ENCODE data around the gene LSM5. TPM values are rescaled to one million over a fixed set of nuclear protein-coding genes. Genes with fewer than 3 reads are reported as not detected.

LSM5 gene
- 34.5 and 50.5 TPM in 2 replicates for total RNA-seq

GRCh38 chr7:32490127-32490796 lies at the start of gene LSM5:
Gene LSM5 (minus strand): TSS chr7:32490380. CDS start chr7:32490365, 15 bp downstream.

DNA sequence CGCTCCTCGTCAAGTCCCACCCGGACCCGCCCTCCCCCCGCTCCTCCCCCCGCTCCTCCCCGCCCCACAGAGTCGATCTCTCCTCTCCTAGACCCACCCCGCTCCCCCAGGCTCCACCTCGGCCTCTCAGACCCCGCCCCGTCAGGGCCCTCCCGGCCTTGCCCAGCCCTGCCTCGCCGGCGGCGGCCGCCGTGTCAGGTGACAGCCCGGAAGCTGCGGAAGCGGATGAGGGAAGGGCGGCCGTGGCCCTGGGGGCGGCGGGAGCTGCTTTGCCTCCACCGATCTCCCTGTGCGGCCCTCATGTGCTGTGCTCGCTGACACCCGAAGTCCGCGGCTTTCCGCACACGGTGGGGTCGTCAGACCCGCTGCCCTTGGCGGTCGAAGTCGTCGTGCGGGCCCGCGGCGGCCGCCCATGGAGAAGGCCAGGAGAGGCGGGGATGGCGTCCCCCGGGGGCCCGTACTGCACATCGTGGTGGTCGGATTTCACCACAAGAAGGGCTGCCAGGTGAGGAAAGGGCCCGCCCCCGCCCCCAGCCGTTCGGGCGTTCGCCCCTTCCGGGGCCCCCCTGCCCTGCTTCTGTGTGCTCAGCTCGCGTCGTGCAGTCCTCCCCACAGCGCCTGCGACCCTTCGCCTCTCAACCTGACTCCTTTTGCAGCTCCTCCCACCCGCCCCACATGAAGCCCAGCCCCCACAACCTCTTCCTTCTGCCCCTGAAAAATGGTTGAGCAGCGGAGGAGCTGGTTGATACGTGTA lies 5.3 kb upstream of the LSM5 start, which contains the start of gene AVL9:
Gene AVL9, plus strand, starts transcription at position 192 of the 754 bp plus-strand sequence. Its CDS starts 221 bp downstream, at position 413.

Other genes with a start within 250 kb of the LSM5 start
- 32.9 and 43.2 TPM in 2 replicates for gene AVL9, start 5.1 kb upstream of the LSM5 start, total RNA-seq